ENCODE results near the gene PANK3. TPM values are rescaled to one million over a fixed set of nuclear protein-coding genes. Genes with fewer than 3 reads are reported as not detected.

The PANK3 gene
- total RNA-seq, 1 donor from 2014 or later, result 121 TPM

DNA sequence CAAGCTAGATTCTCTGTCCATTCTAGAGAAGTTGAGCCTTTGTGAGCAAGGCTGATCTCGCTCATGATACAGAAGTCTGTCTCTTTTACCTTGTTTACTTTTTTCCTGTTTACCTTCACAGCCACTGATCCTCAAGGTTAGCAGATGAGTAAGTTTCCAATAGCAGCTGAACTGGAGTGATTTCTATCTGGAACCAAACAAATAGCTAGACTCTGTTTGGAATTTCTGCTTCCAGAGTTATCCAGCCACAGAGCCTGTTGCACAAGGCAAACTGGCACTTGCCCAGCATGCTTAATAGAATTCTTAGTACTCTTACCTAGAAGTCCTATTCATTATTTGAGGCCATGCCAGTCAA, 12.8 kb upstream of the PANK3 start:
- H3K4me3 Mint-ChIP-seq, result no peak overlapping the region
- no peaks in the 10 kb centered on the region for H3K27me3 Mint-ChIP-seq (ENCODE audit: low read depth)
- peaks cover 3% of the 10 kb centered on the region for H3K9me3 Mint-ChIP-seq
- no peak for DNase-seq (ENCODE audit: low read depth, low spot score)
- H3K27ac Mint-ChIP-seq (ENCODE audit: unreplicated experiment), result no peak overlapping the region
- TF ChIP-seq, protein P1, sequence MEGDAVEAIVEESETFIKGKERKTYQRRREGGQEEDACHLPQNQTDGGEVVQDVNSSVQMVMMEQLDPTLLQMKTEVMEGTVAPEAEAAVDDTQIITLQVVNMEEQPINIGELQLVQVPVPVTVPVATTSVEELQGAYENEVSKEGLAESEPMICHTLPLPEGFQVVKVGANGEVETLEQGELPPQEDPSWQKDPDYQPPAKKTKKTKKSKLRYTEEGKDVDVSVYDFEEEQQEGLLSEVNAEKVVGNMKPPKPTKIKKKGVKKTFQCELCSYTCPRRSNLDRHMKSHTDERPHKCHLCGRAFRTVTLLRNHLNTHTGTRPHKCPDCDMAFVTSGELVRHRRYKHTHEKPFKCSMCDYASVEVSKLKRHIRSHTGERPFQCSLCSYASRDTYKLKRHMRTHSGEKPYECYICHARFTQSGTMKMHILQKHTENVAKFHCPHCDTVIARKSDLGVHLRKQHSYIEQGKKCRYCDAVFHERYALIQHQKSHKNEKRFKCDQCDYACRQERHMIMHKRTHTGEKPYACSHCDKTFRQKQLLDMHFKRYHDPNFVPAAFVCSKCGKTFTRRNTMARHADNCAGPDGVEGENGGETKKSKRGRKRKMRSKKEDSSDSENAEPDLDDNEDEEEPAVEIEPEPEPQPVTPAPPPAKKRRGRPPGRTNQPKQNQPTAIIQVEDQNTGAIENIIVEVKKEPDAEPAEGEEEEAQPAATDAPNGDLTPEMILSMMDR (conservative IDR thresholded peaks at IDR 0.05), result no peak
- H3K4me1 Mint-ChIP-seq, result peaks cover 4% of the 10 kb centered on the region
- no peaks in the 10 kb centered on the region for H3K36me3 Mint-ChIP-seq (ENCODE audit: low read depth)

GRCh38 chr5:168591302-168592013, 12.3 kb upstream of the PANK3 start:
- no peak for DNase-seq (ENCODE audit: low read depth, low spot score)
- H3K4me3 Mint-ChIP-seq, result no peak overlapping the region
- H3K36me3 Mint-ChIP-seq (ENCODE audit: low read depth), result no peaks in the 10 kb centered on the region
- no peaks in the 10 kb centered on the region for H3K27me3 Mint-ChIP-seq (ENCODE audit: low read depth)
- H3K27ac Mint-ChIP-seq (ENCODE audit: unreplicated experiment), result no peak overlapping the region
- TF ChIP-seq, protein P1 (conservative IDR thresholded peaks at IDR 0.05), result no peak
- peaks cover 4% of the 10 kb centered on the region for H3K4me1 Mint-ChIP-seq
- H3K9me3 Mint-ChIP-seq, result peaks cover 3% of the 10 kb centered on the region

DNA sequence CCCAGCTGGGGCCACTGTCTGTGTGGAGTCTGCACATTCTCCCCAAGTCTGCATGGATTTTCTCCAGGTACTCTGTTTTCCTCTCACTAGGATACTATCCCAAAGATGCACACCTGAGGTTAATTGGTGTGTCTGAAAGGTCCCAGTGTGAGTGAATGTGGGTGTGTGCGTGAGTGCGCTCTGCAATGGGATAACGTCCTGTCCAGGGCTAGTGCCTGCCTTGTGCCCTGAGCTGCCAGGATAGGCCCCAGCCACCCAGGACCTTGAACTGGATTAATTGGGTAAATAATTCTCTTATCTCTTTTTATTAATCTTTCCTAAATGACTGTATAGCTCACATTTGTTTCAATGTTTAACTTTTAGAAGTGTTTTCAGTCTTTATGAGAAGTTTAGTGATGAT, 11.5 kb upstream of the PANK3 start:
- Mint-ChIP-seq H3K27ac (ENCODE audit: unreplicated experiment) (no peak overlapping the region), H3K9me3 (peaks cover under 1% of the 10 kb centered on the region), H3K27me3 (ENCODE audit: low read depth) (no peaks in the 10 kb centered on the region), H3K36me3 (ENCODE audit: low read depth) (no peaks in the 10 kb centered on the region), H3K4me1 (peaks cover 4% of the 10 kb centered on the region), H3K4me3 (no peak overlapping the region)
- DNase-seq (ENCODE audit: low read depth, low spot score), result no peak
- TF ChIP-seq, protein P1 (conservative IDR thresholded peaks at IDR 0.05), result no peak

DNA sequence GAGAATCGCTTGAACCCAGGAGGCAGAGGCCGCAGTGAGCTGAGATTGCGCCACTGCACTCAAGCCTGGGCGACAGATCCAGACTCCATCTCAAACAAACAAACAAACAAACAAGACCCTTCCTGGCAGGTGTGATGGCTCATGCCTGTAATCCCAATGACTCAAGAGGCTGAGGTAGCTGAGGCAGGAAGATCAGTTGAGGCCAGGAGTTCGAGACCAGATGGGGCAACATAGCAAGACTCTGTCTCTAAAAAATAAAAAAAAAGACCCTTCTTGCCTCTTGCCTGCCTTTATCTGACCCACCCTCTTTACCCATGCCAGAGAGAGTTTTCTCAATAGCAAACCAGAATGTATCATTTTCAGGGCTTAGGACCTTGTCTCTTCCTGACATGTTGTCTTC, 8.8 kb upstream of the PANK3 start:
- Mint-ChIP-seq H3K4me3 (no peak overlapping the region), H3K9me3 (no peaks in the 10 kb centered on the region), H3K27ac (ENCODE audit: unreplicated experiment) (no peak overlapping the region), H3K36me3 (ENCODE audit: low read depth) (no peaks in the 10 kb centered on the region), H3K4me1 (peaks cover 4% of the 10 kb centered on the region), H3K27me3 (ENCODE audit: low read depth) (no peaks in the 10 kb centered on the region)
- TF ChIP-seq, protein P1 (conservative IDR thresholded peaks at IDR 0.05), result no peak
- DNase-seq (ENCODE audit: low read depth, low spot score), result no peak

- TF ChIP-seq, protein P1 (conservative IDR thresholded peaks at IDR 0.05), result no peak
These were observed 6.1 kb upstream of the PANK3 start for GRCh38 chr5:168585119-168585856.

More at GRCh38 chr5:168585119-168585856, 6.1 kb upstream of the PANK3 start:
- H3K27me3 Mint-ChIP-seq (ENCODE audit: low read depth), result no peaks in the 10 kb centered on the region
- H3K9me3 Mint-ChIP-seq, result no peaks in the 10 kb centered on the region
- peak overlapping the region; percentile 79 for H3K27ac Mint-ChIP-seq (ENCODE audit: unreplicated experiment)
- no peaks in the 10 kb centered on the region for H3K36me3 Mint-ChIP-seq (ENCODE audit: low read depth)
- no peak for DNase-seq (ENCODE audit: low read depth, low spot score)
- peaks cover 10% of the 10 kb centered on the region for H3K4me1 Mint-ChIP-seq
- H3K4me3 Mint-ChIP-seq, result peak overlapping the region; percentile 25
